PFSK-1 (cell line): ENCODE results near the gene VTI1A.

Experiments used
- FOXP2 ChIP-seq: optimal IDR thresholded peaks from 2 replicates; pipeline ENCODE3; 2011; ENCODE audit warnings: borderline replicate concordance, control low read depth, inconsistent platforms; ENCODE audit not compliant: insufficient read depth; ENCODE audit errors: extremely low read length, extremely low read depth
- POLR2AphosphoS5 ChIP-seq: IDR thresholded peaks from 2 replicates; pipeline ENCODE4 v1.6.1; 2012; ENCODE audit warnings: low read depth, mild to moderate bottlenecking, control low read depth, low read length, moderate library complexity
- REST ChIP-seq, 2 experiments: IDR thresholded peaks; 2 replicates each; pipeline versions ENCODE4 v1.6.1 to v1.8.0; 2011 to 2012; ENCODE audit warnings: low read depth in 2 of 2, low read length in 2 of 2, control low read depth in 1 of 2, inconsistent platforms in 1 of 2, mild to moderate bottlenecking in 1 of 2, moderate library complexity in 1 of 2; ENCODE audit not compliant: insufficient read depth in 1 of 2
- SIN3A ChIP-seq: IDR thresholded peaks from 2 replicates; pipeline ENCODE4 v1.6.1; 2012; ENCODE audit warnings: mild to moderate bottlenecking, low read length, moderate library complexity, borderline replicate concordance; ENCODE audit not compliant: insufficient read depth
- TAF1 ChIP-seq: IDR thresholded peaks from 2 replicates; pipeline ENCODE4 v1.6.1; 2012; ENCODE audit warnings: low read length, control low read depth, borderline replicate concordance; ENCODE audit not compliant: insufficient read depth

Gene VTI1A

GRCh38 chr10:112794201-112794600 is 347.2 kb downstream of the VTI1A start:
- TF ChIP-seq REST (IDR thresholded peaks at IDR 0.05; ENCODE audit: insufficient read depth in 1 of 2, low read depth in 2 of 2, low read length in 2 of 2) (no peak), FOXP2 (no peak), SIN3A (no peak), POLR2AphosphoS5 (no peak), TAF1 (no peak)

- TF ChIP-seq FOXP2 = no peak
- TF ChIP-seq SIN3A = no peak
- TF ChIP-seq TAF1 = no peak
- no peak for TF ChIP-seq POLR2AphosphoS5
- TF ChIP-seq REST (IDR thresholded peaks at IDR 0.05; ENCODE audit: insufficient read depth in 1 of 2, low read depth in 2 of 2, low read length in 2 of 2) = no peak
Measured at GRCh38 chr10:112795067-112795466, 348.1 kb downstream of the VTI1A start.

- TF ChIP-seq POLR2AphosphoS5 = no peak
- no peak for TF ChIP-seq FOXP2
- no peak for TF ChIP-seq TAF1
- no peak for TF ChIP-seq SIN3A
- no peak for TF ChIP-seq REST (IDR thresholded peaks at IDR 0.05; ENCODE audit: insufficient read depth in 1 of 2, low read depth in 2 of 2, low read length in 2 of 2)
Measured at GRCh38 chr10:112797197-112797596, 350.2 kb downstream of the VTI1A start.

- TF ChIP-seq SIN3A (no peak), TAF1 (no peak), REST (IDR thresholded peaks at IDR 0.05; ENCODE audit: insufficient read depth in 1 of 2, low read depth in 2 of 2, low read length in 2 of 2) (no peak), FOXP2 (no peak)
Measured at GRCh38 chr10:112797855-112798254, 350.8 kb downstream of the VTI1A start.

- no peak for TF ChIP-seq TAF1
- no peak for TF ChIP-seq FOXP2
- no peak for TF ChIP-seq REST (IDR thresholded peaks at IDR 0.05; ENCODE audit: insufficient read depth in 1 of 2, low read depth in 2 of 2, low read length in 2 of 2)
- no peak for TF ChIP-seq POLR2AphosphoS5
- TF ChIP-seq SIN3A = no peak
Measured at GRCh38 chr10:112799038-112799437, 352.0 kb downstream of the VTI1A start.
